Measurements from ENCODE around the gene PLCH2.
A peak's percentile ranks its signal among the peaks of the same experiment; 100 is the strongest.

Gene PLCH2

GRCh38 chr1:2504225-2504948, 28.3 kb downstream of the PLCH2 start:
- H3K4me3 ChIP-seq = no peak overlapping the region
- TF ChIP-seq EZH2 (IDR thresholded peaks at IDR 0.05) = no peak
- TF ChIP-seq POLR2AphosphoS5 (IDR thresholded peaks at IDR 0.05; ENCODE audit: borderline replicate concordance, low read depth, low read length) = no peak
- TF ChIP-seq FOXP2 (optimal IDR thresholded peaks at IDR 0.05; ENCODE audit: control extremely low read depth, extremely low read length, insufficient read depth) = no peak
- no peak overlapping the region for H3K9ac ChIP-seq (ENCODE audit: insufficient read length)
- H3K9me3 ChIP-seq (ENCODE audit: low read depth, low read length) = no peaks in the 10 kb centered on the region
- H3K36me3 ChIP-seq (ENCODE audit: insufficient read depth, low read length) = peaks cover 5% of the 10 kb centered on the region; the same call in 1 of the 2 replicates
- DNase-seq (ENCODE audit: low read depth, low spot score) = no peak
- H3K27ac ChIP-seq = no peak overlapping the region

DNA sequence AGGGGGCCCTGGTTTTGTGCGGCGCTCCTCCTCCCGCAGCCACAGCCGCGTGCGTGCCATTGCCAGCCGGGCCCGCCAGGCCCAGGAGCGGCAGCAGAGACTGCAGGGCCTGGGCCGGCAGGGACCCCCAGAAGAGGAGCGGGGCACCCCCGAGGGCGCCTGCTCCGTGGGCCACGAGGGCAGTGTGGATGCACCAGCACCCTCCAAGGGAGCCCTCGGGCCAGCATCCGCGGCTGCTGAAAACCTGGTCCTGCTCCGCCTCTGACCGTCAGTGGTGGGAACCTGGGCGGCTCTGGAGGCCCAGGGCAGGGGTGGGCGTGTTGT, 28.8 kb downstream of the PLCH2 start:
- DNase-seq (ENCODE audit: low read depth, low spot score) = no peak
- H3K36me3 ChIP-seq (ENCODE audit: insufficient read depth, low read length) = peaks cover 11% of the 10 kb centered on the region; the same call in 1 of the 2 replicates
- no peak overlapping the region for H3K27ac ChIP-seq
- no peaks in the 10 kb centered on the region for H3K9me3 ChIP-seq (ENCODE audit: low read depth, low read length)
- no peak overlapping the region for H3K4me3 ChIP-seq
- TF ChIP-seq EZH2 (IDR thresholded peaks at IDR 0.05) = no peak
- TF ChIP-seq POLR2AphosphoS5 (IDR thresholded peaks at IDR 0.05; ENCODE audit: borderline replicate concordance, low read depth, low read length) = no peak
- no peak for TF ChIP-seq FOXP2 (optimal IDR thresholded peaks at IDR 0.05; ENCODE audit: control extremely low read depth, extremely low read length, insufficient read depth)
- no peak overlapping the region for H3K9ac ChIP-seq (ENCODE audit: insufficient read length)

- peaks cover 17% of the 10 kb centered on the region; the same call in 1 of the 2 replicates for H3K36me3 ChIP-seq (ENCODE audit: insufficient read depth, low read length)
- H3K9me3 ChIP-seq (ENCODE audit: low read depth, low read length) = no peaks in the 10 kb centered on the region
- no peak overlapping the region for H3K27ac ChIP-seq
- TF ChIP-seq POLR2AphosphoS5 (IDR thresholded peaks at IDR 0.05; ENCODE audit: borderline replicate concordance, low read depth, low read length) (no peak), EZH2 (IDR thresholded peaks at IDR 0.05) (no peak), FOXP2 (optimal IDR thresholded peaks at IDR 0.05; ENCODE audit: control extremely low read depth, extremely low read length, insufficient read depth) (no peak)
- no peak overlapping the region for H3K9ac ChIP-seq (ENCODE audit: insufficient read length)
- no peak for DNase-seq (ENCODE audit: low read depth, low spot score)
- no peak overlapping the region for H3K4me3 ChIP-seq
Measured at GRCh38 chr1:2505461-2505994, 29.4 kb downstream of the PLCH2 start.

DNA sequence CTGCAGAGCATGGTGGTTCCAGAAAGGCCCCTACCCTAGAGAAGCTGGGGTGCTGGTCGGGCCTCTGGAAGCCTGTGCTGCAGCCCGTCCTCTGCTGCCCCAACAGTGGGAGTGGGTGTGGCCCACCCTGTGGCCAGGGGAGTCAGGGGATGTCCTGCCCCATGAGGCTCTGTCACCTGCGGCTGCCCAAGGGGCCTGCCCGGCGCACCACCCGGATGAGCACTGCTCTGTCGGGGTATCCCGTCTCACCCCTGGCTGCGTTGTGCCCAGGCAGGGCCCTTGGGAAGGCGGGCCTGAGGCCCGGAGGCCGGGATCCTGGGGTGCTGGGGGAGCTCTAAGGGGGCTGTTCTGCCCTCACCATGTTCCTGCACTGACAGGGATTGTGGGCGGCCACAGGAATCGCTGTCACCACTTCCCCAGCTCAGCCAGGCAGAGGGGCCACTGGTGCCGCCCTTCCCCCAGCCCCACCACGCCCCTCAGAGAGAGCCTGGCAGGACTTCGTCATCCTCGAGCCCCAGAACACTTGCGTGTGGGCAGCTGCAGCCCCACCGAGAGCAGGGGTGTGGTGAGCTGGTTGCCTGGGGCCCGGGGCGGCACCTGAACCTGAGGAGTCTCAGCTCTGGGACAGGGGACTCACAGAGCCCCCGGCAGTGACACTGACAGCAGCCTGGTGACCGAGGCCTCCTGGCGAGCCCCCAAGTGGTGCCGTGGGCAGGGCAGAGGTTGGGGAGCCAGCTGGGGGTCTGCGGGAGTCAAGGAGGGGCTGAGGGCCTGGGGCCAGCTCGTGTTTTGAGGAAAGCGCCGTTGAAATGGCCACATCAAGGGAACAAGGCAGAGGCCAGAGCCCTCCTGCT, 30.1 kb downstream of the PLCH2 start:
- H3K4me3 ChIP-seq = no peak overlapping the region
- no peak for DNase-seq (ENCODE audit: low read depth, low spot score)
- H3K36me3 ChIP-seq (ENCODE audit: insufficient read depth, low read length) = peaks cover 22% of the 10 kb centered on the region; the same call in 1 of the 2 replicates
- H3K27ac ChIP-seq = no peak overlapping the region
- no peaks in the 10 kb centered on the region for H3K9me3 ChIP-seq (ENCODE audit: low read depth, low read length)
- H3K9ac ChIP-seq (ENCODE audit: insufficient read length) = no peak overlapping the region
- TF ChIP-seq EZH2 (IDR thresholded peaks at IDR 0.05) = no peak
- no peak for TF ChIP-seq FOXP2 (optimal IDR thresholded peaks at IDR 0.05; ENCODE audit: control extremely low read depth, extremely low read length, insufficient read depth)
- no peak; the same call in 1 of the 2 replicates for TF ChIP-seq POLR2AphosphoS5 (IDR thresholded peaks at IDR 0.05; ENCODE audit: borderline replicate concordance, low read depth, low read length)

DNA sequence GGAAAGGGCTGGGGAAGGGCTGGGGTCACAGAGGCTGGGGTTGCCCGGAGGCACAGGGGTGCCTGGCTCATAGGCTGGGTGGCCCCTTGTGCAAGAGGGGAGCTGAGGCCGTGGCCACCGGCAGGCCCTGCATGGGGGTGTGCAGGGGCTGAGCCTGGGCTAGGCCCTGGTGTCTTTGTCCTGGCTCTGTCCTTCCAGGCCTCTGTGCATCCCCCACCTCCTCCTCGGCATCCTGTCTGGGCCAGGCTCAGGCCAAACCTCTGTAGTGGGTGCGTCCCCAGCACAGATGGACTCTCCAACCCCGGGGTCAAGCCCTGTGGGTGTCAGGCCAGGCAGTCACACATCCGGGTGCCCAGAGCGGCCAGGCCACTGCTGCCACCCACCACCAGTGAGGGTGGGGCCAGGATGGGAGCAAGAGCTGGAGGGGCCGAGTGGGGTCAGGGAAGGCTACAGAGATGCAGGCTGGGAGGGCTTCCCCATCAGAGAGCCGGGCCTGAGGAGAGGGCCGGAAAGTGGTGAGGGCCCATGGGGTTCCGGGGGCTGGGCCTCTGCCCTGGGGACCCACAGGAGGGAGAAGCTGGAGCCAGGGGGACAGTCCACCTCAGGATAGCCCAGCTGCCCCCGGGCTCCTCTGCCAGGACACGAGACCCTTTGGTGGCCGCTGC, 30.9 kb downstream of the PLCH2 start:
- no peak overlapping the region for H3K4me3 ChIP-seq
- TF ChIP-seq POLR2AphosphoS5 (IDR thresholded peaks at IDR 0.05; ENCODE audit: borderline replicate concordance, low read depth, low read length) = peak; percentile 10; the same call in 1 of the 2 replicates
- TF ChIP-seq EZH2 (IDR thresholded peaks at IDR 0.05) = no peak
- no peak for TF ChIP-seq FOXP2 (optimal IDR thresholded peaks at IDR 0.05; ENCODE audit: control extremely low read depth, extremely low read length, insufficient read depth)

GRCh38 chr1:2507744-2508155, 31.7 kb downstream of the PLCH2 start:
- H3K9me3 ChIP-seq (ENCODE audit: low read depth, low read length) = no peaks in the 10 kb centered on the region
- no peak overlapping the region for H3K27ac ChIP-seq
- DNase-seq (ENCODE audit: low read depth, low spot score) = no peak
- TF ChIP-seq EZH2 (IDR thresholded peaks at IDR 0.05) (no peak), FOXP2 (optimal IDR thresholded peaks at IDR 0.05; ENCODE audit: control extremely low read depth, extremely low read length, insufficient read depth) (no peak), POLR2AphosphoS5 (IDR thresholded peaks at IDR 0.05; ENCODE audit: borderline replicate concordance, low read depth, low read length) (no peak; the same call in 1 of the 2 replicates)
- no peak overlapping the region for H3K4me3 ChIP-seq
- no peak overlapping the region for H3K9ac ChIP-seq (ENCODE audit: insufficient read length)
- H3K36me3 ChIP-seq (ENCODE audit: insufficient read depth, low read length) = peaks cover 25% of the 10 kb centered on the region; the same call in 1 of the 2 replicates

More for the DNA sequence above, 30.9 kb downstream of the PLCH2 start:
- no peak for DNase-seq (ENCODE audit: low read depth, low spot score)
- Histone ChIP-seq H3K9me3 (ENCODE audit: low read depth, low read length) (no peaks in the 10 kb centered on the region), H3K27ac (no peak overlapping the region), H3K36me3 (ENCODE audit: insufficient read depth, low read length) (peaks cover 25% of the 10 kb centered on the region; the same call in 1 of the 2 replicates), H3K9ac (ENCODE audit: insufficient read length) (no peak overlapping the region)

DNA sequence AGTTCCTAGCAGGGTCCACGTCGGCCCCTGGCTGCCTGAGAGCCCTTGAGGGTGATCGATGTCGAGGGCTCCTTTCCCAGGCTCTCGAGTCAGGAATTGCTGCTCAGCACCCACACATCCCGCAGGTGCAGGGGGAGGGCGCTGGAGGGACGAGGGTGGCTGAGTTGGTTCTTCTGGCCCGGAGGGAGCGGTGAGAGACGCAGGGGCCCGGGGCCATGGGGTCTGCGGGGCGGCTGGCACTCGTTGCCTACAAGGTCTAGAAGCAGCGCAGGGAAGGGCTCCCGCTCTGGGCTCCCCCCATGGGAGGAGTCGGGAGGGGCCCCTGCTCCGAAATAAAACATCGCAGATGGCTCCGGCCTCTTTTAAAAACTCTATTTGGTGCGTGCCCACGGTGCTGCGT, 32.1 kb downstream of the PLCH2 start:
- Histone ChIP-seq H3K9ac (ENCODE audit: insufficient read length) (no peak overlapping the region), H3K4me3 (no peak overlapping the region), H3K9me3 (ENCODE audit: low read depth, low read length) (no peaks in the 10 kb centered on the region), H3K36me3 (ENCODE audit: insufficient read depth, low read length) (peaks cover 25% of the 10 kb centered on the region; the same call in 1 of the 2 replicates), H3K27ac (no peak overlapping the region)
- TF ChIP-seq FOXP2 (optimal IDR thresholded peaks at IDR 0.05; ENCODE audit: control extremely low read depth, extremely low read length, insufficient read depth) = no peak
- TF ChIP-seq POLR2AphosphoS5 (IDR thresholded peaks at IDR 0.05; ENCODE audit: borderline replicate concordance, low read depth, low read length) = no peak; the same call in 1 of the 2 replicates
- TF ChIP-seq EZH2 (IDR thresholded peaks at IDR 0.05) = no peak
- DNase-seq (ENCODE audit: low read depth, low spot score) = no peak
